SK-N-SH treated with all-trans-retinoic acid at 6 μM for 48 hours (cell line): ENCODE results near the gene LRCH1.
"Not testable (repeated sequence)": the region's sequence is repeated elsewhere in the genome, so short reads cannot be mapped to it uniquely, and the experiment has no call there.

Experiments
- ATAC-seq: fragments of 200-7000 bp; cut with Tn5 transposase; 3 replicates; pipeline ENCODE4 v1.9.1; 2020; ENCODE audit warnings: mild to moderate bottlenecking, moderate library complexity
- BACH2 ChIP-seq: fragments of 250-450 bp; sonication (Bioruptor Pico); IDR thresholded peaks from 2 replicates; pipeline ENCODE4 v1.9.0; 2021; ENCODE audit warnings: mild to moderate bottlenecking, borderline replicate concordance
- GLIS3 ChIP-seq: fragments of 250-450 bp; sonication (Bioruptor Pico); IDR thresholded peaks from 2 replicates; pipeline ENCODE4 v1.5.0; 2020; ENCODE audit warnings: mild to moderate bottlenecking, moderate library complexity
- OSR1 ChIP-seq: fragments of 250-450 bp; sonication (Bioruptor Pico); IDR thresholded peaks from 2 replicates; pipeline ENCODE4 v1.8.0; 2022; ENCODE audit warnings: moderate library complexity, mild to moderate bottlenecking, inconsistent platforms
- PPARA ChIP-seq: fragments of 250-450 bp; sonication (Bioruptor Pico); IDR thresholded peaks from 2 replicates; pipeline ENCODE4 v1.5.0; 2020; ENCODE audit warnings: mild to moderate bottlenecking, borderline replicate concordance
- RARB ChIP-seq: fragments of 250-450 bp; sonication (Bioruptor Pico); IDR thresholded peaks from 2 replicates; pipeline ENCODE4 v1.8.0; 2021; ENCODE audit warnings: mild to moderate bottlenecking, moderate library complexity
- SNAI2 ChIP-seq: fragments of 250-450 bp; sonication (Bioruptor Pico); IDR thresholded peaks from 2 replicates; pipeline ENCODE4 v1.5.0; 2020; ENCODE audit warnings: mild to moderate bottlenecking, moderate library complexity
- TOX ChIP-seq: fragments of 250-450 bp; sonication (Bioruptor Pico); IDR thresholded peaks from 2 replicates; pipeline ENCODE4 v1.8.0; 2021; ENCODE audit warnings: mild to moderate bottlenecking, moderate library complexity, borderline replicate concordance
- ZC3H10 ChIP-seq: fragments of 250-450 bp; sonication (Bioruptor Pico); IDR thresholded peaks from 2 replicates; pipeline ENCODE4 v1.5.1; 2021; ENCODE audit warnings: mild to moderate bottlenecking, moderate library complexity
- ZFP3 ChIP-seq: fragments of 250-450 bp; sonication (Bioruptor Pico); IDR thresholded peaks from 2 replicates; pipeline ENCODE4 v1.5.0; 2020; ENCODE audit warnings: mild to moderate bottlenecking, moderate library complexity
- ZFP30 ChIP-seq: fragments of 450-650 bp; formaldehyde crosslinking; IDR thresholded peaks from 2 replicates; pipeline ENCODE4 v1.5.0; 2022; ENCODE audit warnings: mild to moderate bottlenecking, moderate library complexity
- ZNF70 ChIP-seq: fragments of 450-650 bp; formaldehyde crosslinking; IDR thresholded peaks from 2 replicates; pipeline ENCODE4 v1.5.0; 2020; ENCODE audit warnings: mild to moderate bottlenecking, moderate library complexity
- ZNF8 ChIP-seq: fragments of 450-650 bp; formaldehyde crosslinking; IDR thresholded peaks from 2 replicates; pipeline ENCODE4 v1.5.0; 2020; ENCODE audit warnings: mild to moderate bottlenecking, moderate library complexity
- TF ChIP-seq, protein P1 (sequence below): fragments of 250-450 bp; sonication (Bioruptor Pico); IDR thresholded peaks from 2 replicates; pipeline ENCODE4 v1.8.0; 2021; ENCODE audit warnings: low read depth, mild to moderate bottlenecking, moderate library complexity, borderline replicate concordance
- TF ChIP-seq, protein P2 (sequence below): fragments of 250-450 bp; sonication (Bioruptor Pico); IDR thresholded peaks from 2 replicates; pipeline ENCODE4 v1.8.0; 2020; ENCODE audit warnings: mild to moderate bottlenecking, moderate library complexity, borderline replicate concordance
- TF ChIP-seq, protein P3 (sequence below): fragments of 250-450 bp; sonication (Bioruptor Pico); IDR thresholded peaks from 2 replicates; pipeline ENCODE4 v1.5.1; 2020; ENCODE audit warnings: low read depth, mild to moderate bottlenecking, moderate library complexity

Gene LRCH1

DNA sequence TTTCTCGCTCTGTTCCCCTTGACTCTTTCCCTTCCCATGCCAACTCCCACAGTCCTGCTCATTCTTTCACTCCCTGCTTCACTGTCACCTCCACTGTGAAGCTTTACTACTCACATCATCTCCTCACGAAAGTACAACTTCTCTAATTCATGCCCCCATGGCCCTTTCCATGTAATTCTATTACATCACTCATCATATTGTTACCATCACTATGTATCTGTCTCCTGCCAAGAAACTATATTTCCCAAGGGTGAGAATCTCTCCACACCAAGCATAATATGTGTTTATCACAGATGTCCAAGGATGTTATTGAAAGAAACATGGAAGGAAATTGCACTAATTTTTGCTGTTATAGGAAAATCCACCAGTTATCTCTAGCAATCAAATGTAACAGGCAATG lies 37.2 kb upstream of the LRCH1 start:
- TF ChIP-seq ZNF70 (CRISPR knock-in tag) (no peak), ZNF8 (CRISPR knock-in tag) (no peak), GLIS3 (CRISPR knock-in tag) (no peak), SNAI2 (CRISPR knock-in tag) (no peak), ZFP30 (CRISPR knock-in tag) (no peak)
- TF ChIP-seq, protein P1, sequence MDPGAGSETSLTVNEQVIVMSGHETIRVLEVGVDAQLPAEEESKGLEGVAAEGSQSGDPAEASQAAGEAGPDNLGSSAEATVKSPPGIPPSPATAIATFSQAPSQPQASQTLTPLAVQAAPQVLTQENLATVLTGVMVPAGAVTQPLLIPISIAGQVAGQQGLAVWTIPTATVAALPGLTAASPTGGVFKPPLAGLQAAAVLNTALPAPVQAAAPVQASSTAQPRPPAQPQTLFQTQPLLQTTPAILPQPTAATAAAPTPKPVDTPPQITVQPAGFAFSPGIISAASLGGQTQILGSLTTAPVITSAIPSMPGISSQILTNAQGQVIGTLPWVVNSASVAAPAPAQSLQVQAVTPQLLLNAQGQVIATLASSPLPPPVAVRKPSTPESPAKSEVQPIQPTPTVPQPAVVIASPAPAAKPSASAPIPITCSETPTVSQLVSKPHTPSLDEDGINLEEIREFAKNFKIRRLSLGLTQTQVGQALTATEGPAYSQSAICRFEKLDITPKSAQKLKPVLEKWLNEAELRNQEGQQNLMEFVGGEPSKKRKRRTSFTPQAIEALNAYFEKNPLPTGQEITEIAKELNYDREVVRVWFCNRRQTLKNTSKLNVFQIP, result no peak
- TF ChIP-seq, protein P2, sequence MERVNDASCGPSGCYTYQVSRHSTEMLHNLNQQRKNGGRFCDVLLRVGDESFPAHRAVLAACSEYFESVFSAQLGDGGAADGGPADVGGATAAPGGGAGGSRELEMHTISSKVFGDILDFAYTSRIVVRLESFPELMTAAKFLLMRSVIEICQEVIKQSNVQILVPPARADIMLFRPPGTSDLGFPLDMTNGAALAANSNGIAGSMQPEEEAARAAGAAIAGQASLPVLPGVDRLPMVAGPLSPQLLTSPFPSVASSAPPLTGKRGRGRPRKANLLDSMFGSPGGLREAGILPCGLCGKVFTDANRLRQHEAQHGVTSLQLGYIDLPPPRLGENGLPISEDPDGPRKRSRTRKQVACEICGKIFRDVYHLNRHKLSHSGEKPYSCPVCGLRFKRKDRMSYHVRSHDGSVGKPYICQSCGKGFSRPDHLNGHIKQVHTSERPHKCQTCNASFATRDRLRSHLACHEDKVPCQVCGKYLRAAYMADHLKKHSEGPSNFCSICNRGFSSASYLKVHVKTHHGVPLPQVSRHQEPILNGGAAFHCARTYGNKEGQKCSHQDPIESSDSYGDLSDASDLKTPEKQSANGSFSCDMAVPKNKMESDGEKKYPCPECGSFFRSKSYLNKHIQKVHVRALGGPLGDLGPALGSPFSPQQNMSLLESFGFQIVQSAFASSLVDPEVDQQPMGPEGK (CRISPR knock-in tag), result no peak
- TF ChIP-seq, protein P3, sequence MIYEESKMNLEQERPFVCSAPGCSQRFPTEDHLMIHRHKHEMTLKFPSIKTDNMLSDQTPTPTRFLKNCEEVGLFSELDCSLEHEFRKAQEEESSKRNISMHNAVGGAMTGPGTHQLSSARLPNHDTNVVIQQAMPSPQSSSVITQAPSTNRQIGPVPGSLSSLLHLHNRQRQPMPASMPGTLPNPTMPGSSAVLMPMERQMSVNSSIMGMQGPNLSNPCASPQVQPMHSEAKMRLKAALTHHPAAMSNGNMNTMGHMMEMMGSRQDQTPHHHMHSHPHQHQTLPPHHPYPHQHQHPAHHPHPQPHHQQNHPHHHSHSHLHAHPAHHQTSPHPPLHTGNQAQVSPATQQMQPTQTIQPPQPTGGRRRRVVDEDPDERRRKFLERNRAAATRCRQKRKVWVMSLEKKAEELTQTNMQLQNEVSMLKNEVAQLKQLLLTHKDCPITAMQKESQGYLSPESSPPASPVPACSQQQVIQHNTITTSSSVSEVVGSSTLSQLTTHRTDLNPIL, result no peak
- ATAC-seq, result no peak

DNA sequence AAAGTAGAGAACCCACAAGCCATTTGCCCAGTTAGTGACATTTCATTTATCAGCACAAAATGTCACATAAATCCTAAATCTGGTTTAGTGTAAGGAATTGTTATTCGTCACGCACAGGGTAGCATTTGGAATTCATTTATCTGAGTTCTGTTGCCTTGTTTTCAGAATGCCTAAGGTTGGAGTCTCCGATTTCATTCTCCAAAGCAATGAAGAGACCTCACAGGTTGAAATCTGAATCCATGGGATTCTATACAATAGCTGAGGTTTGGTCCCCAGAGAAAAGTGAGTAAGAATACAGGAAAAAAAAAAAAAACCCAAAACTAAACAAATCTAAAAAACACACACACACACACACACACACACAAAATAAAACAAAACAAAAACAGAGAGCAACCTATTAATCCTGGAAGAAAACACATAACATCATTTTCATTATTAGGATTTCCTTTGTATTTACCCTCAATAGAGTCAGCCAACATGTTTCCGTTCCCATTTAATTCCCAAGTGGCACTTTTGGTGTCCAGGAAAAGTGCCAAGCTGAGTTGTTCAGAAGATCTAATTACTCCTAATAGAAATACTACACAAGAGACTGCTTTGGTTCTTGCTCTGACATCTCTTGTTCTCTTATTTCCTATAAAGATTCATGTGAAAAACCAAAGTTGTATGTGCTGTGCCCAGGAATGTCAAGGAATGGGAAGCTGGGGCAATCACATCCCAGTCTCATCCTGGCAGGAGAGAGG lies 36.2 kb upstream of the LRCH1 start:
- no peak for TF ChIP-seq ZFP3
- TF ChIP-seq, protein P2 (CRISPR knock-in tag), result no peak
- TF ChIP-seq, all 23 proteins: peak for 0

DNA sequence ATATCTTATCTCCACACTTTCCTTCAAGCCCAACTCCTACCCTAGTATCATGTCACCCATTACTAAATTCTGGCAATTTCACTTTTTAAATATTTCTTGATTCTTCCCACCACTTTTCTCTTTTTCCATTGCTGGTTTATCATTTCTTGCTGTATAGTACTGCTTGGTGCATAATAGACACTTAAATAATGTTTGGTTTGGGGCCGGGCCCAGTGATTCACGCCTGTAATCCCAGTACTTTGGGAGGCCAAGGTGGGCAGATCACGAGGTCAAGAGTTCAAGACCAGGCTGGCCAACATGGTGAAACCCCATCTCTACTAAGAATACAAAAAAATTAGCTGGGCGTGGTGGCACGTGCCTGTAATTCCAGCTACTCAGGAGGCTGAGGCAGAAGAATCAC lies 35.2 kb upstream of the LRCH1 start:
- ATAC-seq, result not testable (repeated sequence)

More for the DNA sequence above, 36.2 kb upstream of the LRCH1 start:
- ATAC-seq, result no peak

DNA sequence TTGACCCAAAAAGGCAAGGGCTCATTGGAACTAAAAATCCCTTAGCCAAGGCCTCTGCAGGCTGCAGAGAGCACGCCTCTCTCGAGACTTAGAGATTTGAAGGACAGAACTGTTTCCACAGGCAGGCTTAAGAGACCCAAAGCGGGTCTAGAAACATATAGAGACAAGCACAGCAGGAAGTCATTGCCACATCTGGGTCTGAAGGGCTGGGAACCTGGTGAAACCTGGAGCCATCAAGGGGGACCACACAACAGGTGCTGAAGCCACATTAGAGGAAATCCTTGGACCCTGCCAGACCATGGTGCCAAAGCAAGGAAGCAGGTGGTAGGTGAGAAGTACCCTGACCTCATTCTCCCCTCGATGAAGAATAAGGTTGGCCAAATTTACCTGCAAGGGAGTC lies 33.8 kb upstream of the LRCH1 start:
- TF ChIP-seq RARB (no peak), PPARA (CRISPR knock-in tag) (no peak), BACH2 (no peak), GLIS3 (CRISPR knock-in tag) (no peak), TOX (CRISPR knock-in tag) (no peak), ZNF8 (CRISPR knock-in tag) (no peak), ZC3H10 (CRISPR knock-in tag) (no peak), OSR1 (CRISPR knock-in tag) (no peak)
- TF ChIP-seq, protein P2 (CRISPR knock-in tag), result no peak
- TF ChIP-seq, protein P3, result no peak
- TF ChIP-seq, protein P1, result no peak
- ATAC-seq, result no peak
